Stimulated activated CD4-positive, alpha-beta T cell treated with anti-CD3 and anti-CD28 coated beads, Interleukin-4, amount 100 ng/mL, for 24 hours (primary cell): ENCODE measurements around the gene SLC5A5.

Source experiments
- DNase-seq: peaks from one replicate; pipeline ENCODE4 v3.0.0-alpha.2; 2020

SLC5A5 gene

GRCh38 chr19:17847538-17848366 is 24.0 kb upstream of the SLC5A5 start, which contains the start of gene JAK3:
Gene JAK3 (minus strand): TSS chr19:17847982. CDS start chr19:17844417, 3,565 bp downstream.
- peak; percentile 92 for DNase-seq

- no peak for DNase-seq
Observed at GRCh38 chr19:17848595-17849292, 23.0 kb upstream of the SLC5A5 start.

DNA sequence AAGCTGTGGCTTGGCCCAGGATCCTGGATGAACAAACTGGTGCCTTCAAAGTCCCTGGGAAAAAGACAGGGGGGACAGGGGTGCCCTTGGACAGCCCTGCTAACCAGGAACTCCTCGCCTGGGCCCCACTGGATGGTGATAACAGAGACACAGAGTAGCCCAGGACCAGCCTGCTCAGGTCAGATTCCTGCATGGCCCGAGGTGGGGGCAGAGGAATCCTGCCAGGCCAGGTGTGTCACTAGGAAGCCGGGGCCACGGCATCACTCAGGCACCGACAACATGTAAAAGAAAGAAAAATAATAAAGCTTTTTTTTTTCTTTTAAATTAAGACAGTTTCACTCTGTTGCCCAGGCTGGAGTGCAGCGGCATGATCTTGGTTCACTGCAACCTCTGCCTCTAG is 17.7 kb upstream of the SLC5A5 start:
- DNase-seq = no peak

DNA sequence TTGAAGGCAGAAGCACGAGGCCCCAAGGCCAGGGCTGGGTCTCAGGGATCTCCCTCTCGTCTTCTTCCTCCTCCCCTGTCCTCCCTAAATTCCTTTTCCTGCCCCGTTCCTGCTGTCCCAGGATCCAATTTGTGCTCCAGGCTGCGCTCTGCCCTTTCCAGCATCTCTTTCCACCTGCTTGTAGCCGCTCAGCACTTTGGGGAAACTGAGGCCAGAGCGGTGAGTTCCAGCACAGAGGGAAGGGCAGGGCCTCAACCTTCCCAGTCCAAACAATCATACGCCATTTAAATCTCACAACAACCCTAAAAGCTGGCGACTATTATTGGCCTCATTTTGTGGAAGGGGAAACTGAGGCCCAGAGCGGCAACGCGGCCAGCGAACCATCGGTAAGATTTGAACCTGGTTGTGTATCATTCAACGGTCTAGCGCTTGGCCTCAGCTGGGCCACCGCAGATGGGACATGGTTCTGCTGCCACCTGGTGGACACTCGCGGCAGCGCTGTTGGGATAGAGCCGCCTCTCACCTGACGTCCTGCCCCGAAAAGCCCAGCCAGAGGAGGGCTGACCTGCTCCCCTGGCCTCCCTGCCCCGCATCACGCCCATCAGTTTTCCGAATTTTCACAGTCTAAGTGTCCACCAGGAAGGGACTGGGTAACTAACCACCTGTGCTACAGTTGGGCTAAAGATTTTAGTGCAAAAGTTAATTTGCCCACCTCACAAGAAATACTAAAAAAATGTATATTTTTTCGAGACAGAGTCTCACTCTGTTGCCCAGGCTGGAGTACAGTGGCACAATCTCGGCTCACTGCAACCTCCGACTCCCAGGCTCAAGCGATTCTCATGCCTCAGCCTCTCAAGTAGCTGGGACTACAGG is 16.2 kb upstream of the SLC5A5 start:
- peak; percentile 94 for DNase-seq

DNA sequence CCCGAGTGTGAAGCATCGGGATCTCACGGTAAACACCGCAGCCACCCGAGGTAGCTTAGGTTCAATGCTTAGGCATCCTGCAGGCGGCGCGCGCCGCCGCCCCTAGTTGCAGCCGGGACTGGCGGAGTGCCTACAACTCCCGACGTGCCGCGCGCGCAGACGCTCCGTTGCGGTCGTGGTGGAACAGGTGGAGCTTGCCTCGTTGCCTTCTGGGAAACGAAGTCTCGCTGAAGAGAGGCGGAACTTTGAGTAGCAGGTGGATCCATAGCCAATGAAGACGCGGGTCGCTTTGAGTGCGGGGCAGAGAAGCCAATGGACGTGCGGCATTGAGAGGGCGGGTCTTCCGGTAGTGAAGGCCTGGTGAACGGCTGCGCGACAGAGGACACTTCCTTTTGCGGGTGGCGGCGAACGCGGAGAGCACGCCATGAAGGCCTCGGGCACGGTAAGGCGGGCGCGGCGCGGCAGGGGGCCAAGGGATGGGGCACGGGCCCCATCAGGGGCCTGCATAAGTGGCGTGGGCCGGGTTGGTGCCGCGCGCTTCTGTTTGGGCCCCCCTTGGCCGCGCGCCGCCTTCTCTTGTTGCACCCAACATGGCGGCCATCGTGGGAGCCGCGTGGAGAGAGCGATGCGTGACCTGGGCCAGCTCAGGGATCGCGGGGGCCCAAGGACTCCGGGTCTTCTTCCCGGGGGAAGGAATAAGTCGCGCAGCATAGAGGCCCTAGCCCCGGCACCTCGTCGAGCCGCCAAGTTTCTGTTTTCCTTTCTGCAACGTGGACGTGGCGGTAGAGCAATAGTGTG is 12.0 kb upstream of the SLC5A5 start, which contains the start of gene RPL18A:
Gene RPL18A, plus strand, starts transcription at position 378 of the 798 bp plus-strand sequence. Its CDS starts 47 bp downstream, at position 425.
- peak; percentile 100 for DNase-seq

- DNase-seq = peak; percentile 44
Observed at GRCh38 chr19:17860331-17860992, 11.3 kb upstream of the SLC5A5 start.

DNA sequence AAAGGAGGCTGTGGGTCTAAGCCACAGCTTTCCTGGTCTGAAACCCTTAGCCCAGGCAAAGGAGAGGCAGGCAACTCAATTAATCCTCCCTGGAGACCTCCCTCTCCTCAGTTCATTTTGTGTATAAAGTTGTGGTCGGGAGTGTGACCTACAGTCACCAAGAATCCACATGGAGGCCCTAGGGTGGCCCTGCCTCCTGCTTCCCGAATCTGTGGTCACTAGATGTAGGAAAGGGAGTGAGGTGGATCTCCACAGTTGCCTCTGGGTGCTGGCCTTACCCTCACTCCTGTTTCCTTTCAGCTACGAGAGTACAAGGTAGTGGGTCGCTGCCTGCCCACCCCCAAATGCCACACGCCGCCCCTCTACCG is 10.8 kb upstream of the SLC5A5 start:
- DNase-seq = no peak

GRCh38 chr19:17861542-17862402 is 10.0 kb upstream of the SLC5A5 start:
- no peak for DNase-seq

- DNase-seq = no peak
Observed at GRCh38 chr19:17862711-17863519, 8.8 kb upstream of the SLC5A5 start.

- DNase-seq = no peak
Observed at GRCh38 chr19:17863520-17864182, 8.1 kb upstream of the SLC5A5 start.

DNA sequence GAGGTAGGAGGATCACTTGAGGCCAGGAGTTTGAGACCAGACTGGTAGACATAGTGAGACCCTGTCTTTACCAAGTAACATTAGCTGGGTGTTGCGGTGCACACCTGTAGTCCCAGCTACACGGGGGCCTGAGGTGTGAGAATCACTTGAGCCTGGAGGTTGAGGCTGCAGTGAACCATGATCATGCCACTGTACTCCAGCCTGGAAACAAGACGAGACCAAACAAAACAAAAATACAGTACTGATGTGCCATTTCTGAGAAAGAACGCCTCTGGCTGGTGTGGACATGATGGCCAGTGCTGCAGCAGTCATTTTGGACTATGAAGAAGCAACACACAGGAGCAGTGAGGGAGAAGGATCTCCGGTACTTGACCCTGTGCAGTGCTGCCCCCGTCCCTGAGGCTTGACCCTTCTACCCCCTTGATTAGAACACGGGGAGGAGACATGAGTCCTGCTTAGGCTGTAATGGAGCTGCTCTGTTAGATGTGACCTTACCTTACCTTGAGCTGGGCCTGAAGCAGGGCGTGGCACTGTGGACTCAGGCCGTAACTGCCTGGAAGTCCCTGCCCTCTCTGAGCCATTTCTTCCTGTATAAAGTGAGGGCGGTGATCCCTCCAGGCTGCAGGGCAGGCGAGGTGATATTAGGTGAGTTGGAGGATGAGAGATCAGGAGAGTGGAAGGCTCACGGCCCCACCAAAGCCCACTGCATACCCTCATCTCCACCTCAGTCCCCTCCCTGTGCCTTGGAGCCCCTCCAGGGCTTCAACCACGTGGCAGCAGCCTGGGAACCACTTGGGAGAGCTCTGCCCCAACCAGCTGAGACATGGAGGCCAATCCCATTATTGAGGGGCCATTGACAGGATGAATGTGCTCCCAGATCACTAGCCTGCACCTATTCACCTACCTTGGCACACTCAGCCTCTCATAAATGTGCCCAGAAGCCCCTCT is 6.1 kb upstream of the SLC5A5 start:
- DNase-seq = peak; percentile 39

- no peak for DNase-seq
Observed at GRCh38 chr19:17866312-17866963, 5.3 kb upstream of the SLC5A5 start.

DNA sequence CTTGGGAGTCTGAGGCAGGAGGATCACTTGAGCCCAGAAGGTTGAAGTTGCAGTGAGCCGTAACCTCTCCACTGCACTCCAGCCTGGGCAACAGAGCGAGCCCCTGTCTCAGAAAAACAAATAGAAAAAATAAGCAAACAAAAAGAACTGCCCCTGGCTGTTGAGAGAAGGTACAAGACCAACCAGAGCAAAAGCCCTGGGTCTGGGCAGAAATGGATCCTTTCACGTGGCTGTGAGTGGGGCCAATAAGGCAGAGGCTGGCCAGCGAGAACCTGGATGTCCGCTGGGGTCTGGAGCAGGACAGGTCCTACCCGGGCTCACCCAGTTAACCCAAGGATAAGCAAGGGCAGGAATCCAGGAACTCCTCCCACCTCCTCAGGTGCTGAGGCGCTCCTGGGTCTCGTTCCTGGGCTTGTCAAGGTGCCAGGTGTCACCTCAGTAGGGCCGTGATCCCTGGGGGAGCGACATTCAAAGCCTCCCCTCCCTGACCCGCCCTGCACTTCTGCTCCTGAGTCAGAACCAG is 4.7 kb upstream of the SLC5A5 start:
- DNase-seq = no peak

DNA sequence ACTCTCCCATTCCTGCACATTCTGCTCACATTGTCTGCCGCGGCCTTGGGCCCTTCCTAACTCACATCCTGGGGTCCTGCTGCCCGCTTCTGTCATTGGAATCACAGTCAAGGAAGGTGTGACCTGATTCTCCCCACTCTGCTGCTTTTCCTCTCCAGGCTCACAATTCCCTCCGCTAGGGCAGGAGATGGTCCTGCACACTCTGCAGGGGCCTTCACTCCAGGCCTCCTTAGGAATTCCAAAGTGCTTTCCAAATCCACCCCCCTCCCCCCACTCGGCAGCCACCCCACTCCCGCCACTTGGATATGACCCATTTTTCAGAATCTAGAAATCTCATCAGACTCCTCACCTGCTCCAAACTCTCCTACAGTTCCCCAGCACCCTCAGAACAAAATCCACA is 3.1 kb upstream of the SLC5A5 start:
- DNase-seq = no peak

GRCh38 chr19:17869114-17869608 is 2.6 kb upstream of the SLC5A5 start:
- DNase-seq = no peak

- no peak for DNase-seq
Observed at GRCh38 chr19:17871032-17871877, 490 bp upstream of the SLC5A5 start.
